Upper lobe of right lung (tissue), 1 donor: ENCODE measurements around the gene SMCO2. TPM values are rescaled to one million over a fixed set of nuclear protein-coding genes. Genes with fewer than 3 reads are reported as not detected.

ENCODE experiments used
- ATAC-seq: fragments of 200-7000 bp; cut with Tn5 transposase; one replicate; pipeline ENCODE4 v1.9.1; 2020; ENCODE audit warnings: mild to moderate bottlenecking, moderate library complexity
- DNase-seq: peaks from one replicate; pipeline ENCODE4 v3.0.0-alpha.2; 2020
- H3K27ac ChIP-seq: fragments of 200-600 bp; one replicate; pipeline ENCODE4 v1.8.0; 2022
- H3K27me3 ChIP-seq: fragments of 200-600 bp; one replicate; pipeline ENCODE4 v1.8.0; 2022; ENCODE audit warnings: mild to moderate bottlenecking
- H3K36me3 ChIP-seq: fragments of 200-600 bp; one replicate; pipeline ENCODE4 v1.8.0; 2022
- H3K4me1 ChIP-seq: fragments of 200-600 bp; one replicate; pipeline ENCODE4 v1.8.0; 2022
- H3K4me3 ChIP-seq: fragments of 200-600 bp; one replicate; pipeline ENCODE4 v1.8.0; 2022; ENCODE audit warnings: mild to moderate bottlenecking
- H3K9me3 ChIP-seq: fragments of 200-600 bp; one replicate; pipeline ENCODE4 v1.8.0; 2022
- intact Hi-C: fragments of 100-400 bp; cut with DNase I; formaldehyde crosslinking; loops from one replicate; pipeline ENCODE4 v1.11.0; 2022
- total RNA-seq: library from RNA; stranded (reverse); fragmentation: NEBNext Ultra II Directional; extraction: Animal tissue kit (Norgen Biotek cat#: 25700); gene quantifications from one replicate; pipeline ENCODE4 v1.2.1, GENCODE V29; 2021
- TF ChIP-seq, protein P1 (sequence below): fragments of 200-600 bp; IDR thresholded peaks from one replicate; pipeline ENCODE4 v1.8.0; 2022; ENCODE audit warnings: antibody characterized with exemption
- donor health status: DM: no; HTN: yes; CAD: no; lungs with severe emphysema.

SMCO2 gene
- total RNA-seq, 1 donor from 2014 or later: 0.38 TPM

DNA sequence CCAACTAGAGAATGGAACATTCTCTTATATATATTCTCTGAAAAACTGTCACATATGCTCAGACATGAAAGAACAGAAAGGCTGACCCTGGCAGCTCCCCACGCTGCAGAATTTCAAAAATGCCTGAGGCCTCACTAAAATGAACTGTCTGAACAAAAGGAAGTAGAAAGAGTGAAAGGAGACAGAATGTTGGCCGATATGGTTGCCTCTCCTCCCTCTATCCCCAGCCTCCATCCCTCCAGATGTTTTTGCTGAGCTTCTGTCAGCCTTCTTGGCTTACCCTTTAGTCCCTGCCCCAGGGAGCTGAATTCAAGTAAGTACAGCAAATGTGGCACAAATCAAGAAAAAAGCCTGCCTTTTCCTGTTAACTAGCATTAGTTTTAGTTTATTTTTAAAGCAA, 6.9 kb downstream of the SMCO2 start:
- peak; percentile 36 for ATAC-seq
- DNase-seq: no peak
- Histone ChIP-seq H3K27me3 (no peaks in the 10 kb centered on the region), H3K9me3 (no peaks in the 10 kb centered on the region), H3K4me1 (no peaks in the 10 kb centered on the region), H3K4me3 (no peak overlapping the region), H3K36me3 (no peaks in the 10 kb centered on the region), H3K27ac (no peak overlapping the region)
- intact Hi-C loops: no loop called here
- TF ChIP-seq, protein P1, sequence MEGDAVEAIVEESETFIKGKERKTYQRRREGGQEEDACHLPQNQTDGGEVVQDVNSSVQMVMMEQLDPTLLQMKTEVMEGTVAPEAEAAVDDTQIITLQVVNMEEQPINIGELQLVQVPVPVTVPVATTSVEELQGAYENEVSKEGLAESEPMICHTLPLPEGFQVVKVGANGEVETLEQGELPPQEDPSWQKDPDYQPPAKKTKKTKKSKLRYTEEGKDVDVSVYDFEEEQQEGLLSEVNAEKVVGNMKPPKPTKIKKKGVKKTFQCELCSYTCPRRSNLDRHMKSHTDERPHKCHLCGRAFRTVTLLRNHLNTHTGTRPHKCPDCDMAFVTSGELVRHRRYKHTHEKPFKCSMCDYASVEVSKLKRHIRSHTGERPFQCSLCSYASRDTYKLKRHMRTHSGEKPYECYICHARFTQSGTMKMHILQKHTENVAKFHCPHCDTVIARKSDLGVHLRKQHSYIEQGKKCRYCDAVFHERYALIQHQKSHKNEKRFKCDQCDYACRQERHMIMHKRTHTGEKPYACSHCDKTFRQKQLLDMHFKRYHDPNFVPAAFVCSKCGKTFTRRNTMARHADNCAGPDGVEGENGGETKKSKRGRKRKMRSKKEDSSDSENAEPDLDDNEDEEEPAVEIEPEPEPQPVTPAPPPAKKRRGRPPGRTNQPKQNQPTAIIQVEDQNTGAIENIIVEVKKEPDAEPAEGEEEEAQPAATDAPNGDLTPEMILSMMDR: no peak

- Histone ChIP-seq H3K4me3 (no peak overlapping the region), H3K9me3 (no peaks in the 10 kb centered on the region), H3K36me3 (no peaks in the 10 kb centered on the region), H3K27me3 (no peaks in the 10 kb centered on the region), H3K27ac (no peak overlapping the region), H3K4me1 (no peaks in the 10 kb centered on the region)
- DNase-seq (no peak), ATAC-seq (no peak)
- intact Hi-C loops: no loop called here
- TF ChIP-seq, protein P1: no peak
These were observed 9.1 kb downstream of the SMCO2 start for GRCh38 chr12:27455589-27455988.

DNA sequence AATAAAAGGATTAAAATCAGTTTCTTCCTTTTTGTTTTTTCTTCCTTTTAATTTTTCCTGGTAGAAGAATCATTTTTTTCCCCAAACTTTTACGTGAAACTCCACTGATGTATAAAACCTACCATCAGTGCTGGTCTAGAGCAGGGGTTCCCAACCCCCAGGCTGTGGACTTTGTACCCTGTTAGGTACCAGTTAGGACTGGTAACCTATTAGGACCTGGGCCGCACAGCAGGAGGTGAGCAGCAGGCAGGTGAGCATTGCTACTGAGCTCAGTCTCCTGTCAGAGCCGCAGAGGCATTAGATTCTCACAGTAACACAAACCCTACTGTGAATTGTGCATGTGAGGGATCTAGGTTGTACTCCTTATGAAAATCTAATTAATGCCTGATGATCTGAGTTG, 10.1 kb downstream of the SMCO2 start:
- Histone ChIP-seq H3K27me3 (no peaks in the 10 kb centered on the region), H3K4me1 (peaks cover 3% of the 10 kb centered on the region), H3K36me3 (no peaks in the 10 kb centered on the region), H3K4me3 (no peak overlapping the region), H3K27ac (no peak overlapping the region), H3K9me3 (no peaks in the 10 kb centered on the region)
- ATAC-seq (no peak), DNase-seq (no peak)
- intact Hi-C loops: no loop called here
- TF ChIP-seq, protein P1: no peak

GRCh38 chr12:27460471-27460978, 14.0 kb downstream of the SMCO2 start:
- Histone ChIP-seq H3K36me3 (no peaks in the 10 kb centered on the region), H3K4me1 (peaks cover 7% of the 10 kb centered on the region), H3K27ac (no peak overlapping the region), H3K4me3 (no peak overlapping the region), H3K27me3 (no peaks in the 10 kb centered on the region), H3K9me3 (no peaks in the 10 kb centered on the region)
- TF ChIP-seq, protein P1: no peak
- intact Hi-C loops: no loop called here
- no peak for DNase-seq
- ATAC-seq: no peak

GRCh38 chr12:27462151-27462694, 15.7 kb downstream of the SMCO2 start:
- DNase-seq: no peak

More at GRCh38 chr12:27462151-27462694, 15.7 kb downstream of the SMCO2 start:
- H3K36me3 ChIP-seq: no peaks in the 10 kb centered on the region
- ATAC-seq: no peak
- TF ChIP-seq, protein P1: no peak
- no peaks in the 10 kb centered on the region for H3K27me3 ChIP-seq
- H3K4me3 ChIP-seq: no peak overlapping the region
- peaks cover 7% of the 10 kb centered on the region for H3K4me1 ChIP-seq
- intact Hi-C loops: no loop called here
- no peaks in the 10 kb centered on the region for H3K9me3 ChIP-seq
- H3K27ac ChIP-seq: no peak overlapping the region
